Activated T-cell treated with anti-CD3 and anti-CD28 coated beads, Interleukin-2, amount 50 U/mL, for 24 hours (primary cell): Measurements from ENCODE around the gene RHEX.

Experiments used
- DNase-seq: peaks from one replicate; pipeline ENCODE4 v3.0.0-alpha.2; 2020
- H3K27ac Mint-ChIP-seq: 2 replicates; pipeline ENCODE4 v1.8.0; 2020; ENCODE audit warnings: mild to moderate bottlenecking, mixed read lengths
- H3K27me3 Mint-ChIP-seq: 2 replicates; pipeline ENCODE4 v1.8.0; 2020; ENCODE audit warnings: mixed read lengths
- H3K36me3 Mint-ChIP-seq: 2 replicates; pipeline ENCODE4 v1.8.0; 2020; ENCODE audit warnings: low read depth, mixed read lengths
- H3K4me1 Mint-ChIP-seq: 2 replicates; pipeline ENCODE4 v1.8.0; 2020; ENCODE audit warnings: low read depth, mixed read lengths
- H3K4me3 Mint-ChIP-seq: 2 replicates; pipeline ENCODE4 v1.8.0; 2020; ENCODE audit warnings: mild to moderate bottlenecking, moderate library complexity, mixed read lengths
- H3K9me3 Mint-ChIP-seq: 2 replicates; pipeline ENCODE4 v1.8.0; 2020; ENCODE audit warnings: mixed read lengths

Gene RHEX

DNA sequence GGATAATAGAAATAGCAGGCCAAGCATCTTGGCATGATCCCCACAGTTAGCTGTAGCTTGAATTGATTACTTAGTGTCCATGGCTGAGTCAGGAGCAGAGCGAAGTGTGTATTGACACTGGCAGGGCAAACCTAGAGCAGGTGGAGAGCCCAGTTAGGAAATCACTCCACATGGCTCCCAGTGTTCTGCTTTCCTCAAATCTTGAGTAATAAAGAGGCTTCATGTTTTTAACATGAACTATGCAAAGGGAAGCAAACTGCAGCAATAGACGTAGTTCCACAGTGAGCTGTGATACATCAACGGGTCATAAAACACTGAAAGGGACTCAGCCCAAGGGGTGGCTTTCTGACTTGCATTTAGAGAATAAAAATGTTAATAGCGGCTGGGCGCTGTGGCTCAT, 28.9 kb downstream of the RHEX start:
- Mint-ChIP-seq H3K4me1 (peaks cover 16% of the 10 kb centered on the region), H3K4me3 (no peak overlapping the region), H3K27ac (no peak overlapping the region), H3K9me3 (no peaks in the 10 kb centered on the region), H3K27me3 (no peaks in the 10 kb centered on the region), H3K36me3 (no peaks in the 10 kb centered on the region)
- no peak for DNase-seq

DNA sequence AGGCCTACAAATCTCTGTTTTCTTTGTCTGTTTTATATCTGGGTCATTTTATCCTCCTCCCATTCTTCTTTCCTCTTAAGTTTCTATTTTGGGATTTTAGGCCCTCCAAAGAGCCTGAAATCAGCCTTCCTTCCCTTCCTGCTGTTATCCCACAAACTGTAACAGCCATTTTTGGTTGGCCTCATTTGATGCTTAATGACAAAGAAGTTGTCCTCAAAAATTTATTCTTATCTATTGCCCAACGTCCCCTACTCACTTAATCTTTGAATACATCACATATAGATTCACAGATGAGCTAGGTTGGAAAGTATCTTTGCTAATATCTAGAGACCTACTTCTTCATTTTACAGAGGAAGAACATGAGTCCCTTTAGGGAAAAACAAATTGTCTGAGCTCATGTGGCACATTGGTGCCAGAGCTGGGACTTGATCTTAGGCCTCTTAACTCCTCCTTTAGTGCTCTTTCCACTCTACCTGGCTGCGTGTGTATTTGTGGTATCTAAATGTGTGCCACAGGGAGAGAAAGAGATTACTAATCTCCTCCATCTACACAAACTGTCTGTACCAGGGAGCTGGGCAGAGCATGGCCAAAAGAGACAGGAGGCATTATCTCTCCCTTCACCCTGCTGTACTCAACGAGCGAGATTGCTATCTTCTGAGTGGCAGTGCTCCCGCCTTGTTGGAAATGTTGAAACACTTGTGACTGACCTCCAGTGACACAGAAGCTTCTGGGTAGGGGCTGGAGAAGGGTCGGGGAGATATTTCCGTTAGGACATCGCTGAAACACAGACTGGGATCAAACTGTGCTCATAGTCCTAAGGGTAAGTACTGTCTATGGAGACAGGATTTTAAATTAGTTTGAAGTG, 30.1 kb downstream of the RHEX start:
- no peak for DNase-seq
- Mint-ChIP-seq H3K9me3 (no peaks in the 10 kb centered on the region), H3K4me3 (no peak overlapping the region), H3K27ac (no peak overlapping the region), H3K4me1 (peaks cover 16% of the 10 kb centered on the region), H3K36me3 (no peaks in the 10 kb centered on the region), H3K27me3 (no peaks in the 10 kb centered on the region)

DNA sequence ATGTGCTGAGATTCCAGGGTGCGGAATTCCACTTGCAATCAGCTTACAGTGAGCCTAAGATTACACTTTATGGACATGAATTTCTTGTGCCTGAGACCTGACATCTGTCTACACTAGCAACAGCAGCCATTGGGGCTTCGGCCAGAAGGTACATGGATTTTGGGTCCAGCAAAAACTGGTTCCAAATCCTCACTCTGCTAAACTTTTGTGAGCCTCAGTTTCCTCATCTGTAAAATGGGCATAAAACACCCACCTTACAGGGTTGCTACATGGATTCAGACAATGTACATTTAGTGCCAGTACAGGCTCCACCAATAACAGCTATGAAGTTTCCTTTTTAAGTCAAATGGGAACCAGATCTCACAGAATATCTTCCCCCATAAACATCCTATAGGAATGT, 30.8 kb downstream of the RHEX start:
- DNase-seq = no peak
- no peaks in the 10 kb centered on the region for H3K27me3 Mint-ChIP-seq

DNA sequence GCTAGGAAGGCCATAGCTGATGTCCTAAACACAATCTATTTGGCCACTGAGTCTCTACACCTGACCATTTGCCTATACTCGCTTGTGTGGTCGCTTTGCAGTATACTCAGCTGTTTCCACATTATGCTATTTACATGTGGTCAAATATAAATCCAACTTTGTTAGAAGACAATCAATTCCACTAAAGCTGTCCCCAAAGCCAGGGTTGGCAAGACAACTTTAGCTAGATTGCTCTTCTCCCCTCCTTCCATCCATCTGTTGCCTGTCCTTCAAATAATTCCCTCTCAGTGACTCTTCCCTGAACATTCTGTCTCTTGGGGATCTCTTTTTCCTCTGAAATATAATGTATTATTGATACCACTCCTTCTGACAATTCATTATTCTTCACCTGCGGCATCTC, 34.1 kb downstream of the RHEX start:
- no peak overlapping the region for H3K27ac Mint-ChIP-seq
- H3K4me3 Mint-ChIP-seq = no peak overlapping the region
- no peaks in the 10 kb centered on the region for H3K4me1 Mint-ChIP-seq
- H3K9me3 Mint-ChIP-seq = no peaks in the 10 kb centered on the region
- H3K36me3 Mint-ChIP-seq = no peaks in the 10 kb centered on the region
- H3K27me3 Mint-ChIP-seq = no peaks in the 10 kb centered on the region
- no peak for DNase-seq

More for the DNA sequence above, 30.8 kb downstream of the RHEX start:
- no peak overlapping the region for H3K27ac Mint-ChIP-seq
- no peaks in the 10 kb centered on the region for H3K36me3 Mint-ChIP-seq
- no peaks in the 10 kb centered on the region for H3K9me3 Mint-ChIP-seq
- H3K4me1 Mint-ChIP-seq = peaks cover 16% of the 10 kb centered on the region
- H3K4me3 Mint-ChIP-seq = no peak overlapping the region

DNA sequence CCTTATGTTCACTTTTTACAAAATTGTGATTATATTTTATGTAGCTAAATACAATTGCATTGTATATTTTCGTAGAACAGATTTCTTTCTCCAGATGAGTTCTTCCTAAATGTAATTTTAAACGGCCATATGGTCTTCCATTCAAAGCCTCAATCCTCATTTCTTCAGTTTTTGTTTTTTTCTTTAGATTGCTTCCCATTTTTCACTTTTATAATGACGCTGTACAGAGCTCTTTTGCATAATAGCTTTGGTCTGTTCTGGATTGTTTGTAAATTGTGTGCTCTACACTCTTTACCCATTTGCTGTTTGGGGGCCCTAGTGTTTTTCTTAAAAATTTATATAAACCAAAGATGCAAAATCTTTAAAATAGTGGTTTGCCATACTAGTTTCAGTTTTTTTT, 36.4 kb downstream of the RHEX start:
- peaks cover under 1% of the 10 kb centered on the region for H3K27me3 Mint-ChIP-seq

DNA sequence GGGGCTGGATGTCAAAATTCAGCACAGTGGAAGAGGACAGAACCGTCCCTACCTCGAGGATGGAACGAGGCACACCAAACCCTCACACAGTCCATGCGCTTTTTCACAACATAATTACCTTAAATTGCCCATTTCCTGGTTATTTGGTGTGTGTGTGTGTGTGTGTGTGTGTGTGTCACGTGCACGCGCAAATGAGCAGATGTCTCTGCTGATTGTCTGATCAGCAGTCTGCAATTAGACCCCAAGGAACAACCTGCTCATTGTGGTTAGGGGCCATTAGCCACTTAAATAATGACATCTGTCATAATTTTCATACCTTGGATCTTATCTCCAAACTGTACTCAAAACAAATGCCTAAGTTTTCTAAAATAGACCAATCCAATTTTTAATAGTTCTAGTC, 41.1 kb downstream of the RHEX start:
- no peaks in the 10 kb centered on the region for H3K9me3 Mint-ChIP-seq
- no peak overlapping the region for H3K4me3 Mint-ChIP-seq
- H3K4me1 Mint-ChIP-seq = no peaks in the 10 kb centered on the region
- peaks cover 11% of the 10 kb centered on the region for H3K27me3 Mint-ChIP-seq
- no peak overlapping the region for H3K27ac Mint-ChIP-seq
- no peaks in the 10 kb centered on the region for H3K36me3 Mint-ChIP-seq
- DNase-seq = no peak

More for the DNA sequence above, 36.4 kb downstream of the RHEX start:
- DNase-seq = no peak
- Mint-ChIP-seq H3K4me3 (no peak overlapping the region), H3K27ac (no peak overlapping the region), H3K4me1 (no peaks in the 10 kb centered on the region), H3K36me3 (no peaks in the 10 kb centered on the region), H3K9me3 (no peaks in the 10 kb centered on the region)

DNA sequence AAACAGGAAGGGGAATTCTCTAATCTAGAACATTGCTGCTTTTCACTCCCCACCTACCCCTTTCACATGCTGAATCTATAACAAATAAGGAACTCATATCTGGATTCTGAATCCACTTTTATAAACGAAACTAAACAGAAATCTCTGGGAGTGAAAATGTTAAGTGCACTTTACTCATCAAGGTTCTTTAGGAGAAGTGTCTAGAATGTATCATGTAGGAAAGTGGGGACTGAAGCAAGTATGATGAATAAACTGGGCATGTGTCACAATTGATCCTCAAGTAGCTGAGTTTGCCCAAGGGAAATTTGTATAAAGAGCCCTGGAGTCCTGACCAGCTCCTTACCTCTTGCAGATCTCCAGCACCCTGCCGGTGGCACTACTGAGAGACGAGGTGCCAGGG, 44.4 kb downstream of the RHEX start:
- Mint-ChIP-seq H3K27me3 (peaks cover 17% of the 10 kb centered on the region), H3K4me3 (no peak overlapping the region), H3K4me1 (no peaks in the 10 kb centered on the region), H3K27ac (no peak overlapping the region), H3K36me3 (no peaks in the 10 kb centered on the region), H3K9me3 (no peaks in the 10 kb centered on the region)
- DNase-seq = no peak

DNA sequence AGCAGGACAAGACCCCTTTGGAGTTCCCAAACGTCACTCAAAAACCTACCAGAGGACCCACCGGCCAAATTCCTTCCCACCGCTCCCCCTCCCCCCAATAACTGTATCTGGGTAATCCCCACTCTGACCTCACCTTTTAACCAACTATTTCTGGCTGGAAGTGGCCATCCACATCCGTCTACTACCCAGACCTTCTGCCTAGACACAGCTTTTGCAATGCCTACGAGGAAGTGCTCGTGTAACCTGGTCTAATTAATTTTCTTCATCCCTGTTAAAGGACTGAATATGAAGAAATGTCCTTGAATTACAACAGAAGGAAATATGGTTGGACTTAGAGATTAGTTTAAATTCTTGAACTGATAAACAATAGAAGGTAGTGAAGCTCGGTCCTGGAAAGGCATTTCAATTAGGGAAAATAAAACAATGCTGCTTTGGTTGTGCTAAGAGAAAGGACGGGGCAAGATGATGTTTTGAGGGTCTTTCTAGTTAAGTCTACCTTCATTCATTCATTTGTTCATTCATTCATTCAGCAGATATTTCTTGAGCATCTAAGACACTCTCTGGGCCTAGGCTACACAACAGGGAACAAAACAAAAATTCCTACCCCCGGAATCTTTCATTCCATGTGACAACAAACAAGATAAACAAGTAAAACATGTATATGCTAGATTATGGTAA, 45.4 kb downstream of the RHEX start:
- no peaks in the 10 kb centered on the region for H3K4me1 Mint-ChIP-seq
- H3K4me3 Mint-ChIP-seq = no peak overlapping the region
- peaks cover 17% of the 10 kb centered on the region for H3K27me3 Mint-ChIP-seq
- no peaks in the 10 kb centered on the region for H3K36me3 Mint-ChIP-seq
- H3K9me3 Mint-ChIP-seq = no peaks in the 10 kb centered on the region
- no peak for DNase-seq
- H3K27ac Mint-ChIP-seq = no peak overlapping the region

DNA sequence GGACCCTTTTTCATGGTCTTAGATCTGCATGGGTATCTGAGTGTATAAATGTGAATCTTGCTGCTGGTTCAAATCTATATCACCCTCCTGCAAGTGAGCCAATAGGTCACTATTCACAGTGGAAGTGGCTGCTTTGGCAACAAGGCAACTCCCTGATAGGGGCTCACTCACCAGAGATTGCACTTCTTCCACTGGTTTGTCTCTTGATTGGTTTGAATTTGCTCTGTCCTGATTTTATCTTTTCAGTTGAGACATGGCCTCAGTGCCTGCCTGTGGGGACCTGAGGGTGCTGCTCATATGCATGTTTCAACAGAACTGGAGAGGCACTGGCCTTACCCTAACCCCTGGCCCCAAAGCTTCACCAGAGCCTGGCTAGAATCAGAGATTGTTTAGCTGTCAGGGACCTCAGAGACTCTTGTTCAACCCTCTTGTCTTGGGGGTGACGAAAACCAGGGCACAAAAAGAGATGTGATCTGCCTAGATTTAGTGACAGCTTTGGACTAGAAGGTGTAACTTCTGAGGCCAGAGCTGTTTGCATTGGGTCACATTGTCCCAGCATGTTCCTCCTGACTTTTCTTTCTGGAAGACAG, 47.3 kb downstream of the RHEX start:
- no peak overlapping the region for H3K4me3 Mint-ChIP-seq
- no peaks in the 10 kb centered on the region for H3K9me3 Mint-ChIP-seq
- peaks cover 12% of the 10 kb centered on the region for H3K27me3 Mint-ChIP-seq

DNA sequence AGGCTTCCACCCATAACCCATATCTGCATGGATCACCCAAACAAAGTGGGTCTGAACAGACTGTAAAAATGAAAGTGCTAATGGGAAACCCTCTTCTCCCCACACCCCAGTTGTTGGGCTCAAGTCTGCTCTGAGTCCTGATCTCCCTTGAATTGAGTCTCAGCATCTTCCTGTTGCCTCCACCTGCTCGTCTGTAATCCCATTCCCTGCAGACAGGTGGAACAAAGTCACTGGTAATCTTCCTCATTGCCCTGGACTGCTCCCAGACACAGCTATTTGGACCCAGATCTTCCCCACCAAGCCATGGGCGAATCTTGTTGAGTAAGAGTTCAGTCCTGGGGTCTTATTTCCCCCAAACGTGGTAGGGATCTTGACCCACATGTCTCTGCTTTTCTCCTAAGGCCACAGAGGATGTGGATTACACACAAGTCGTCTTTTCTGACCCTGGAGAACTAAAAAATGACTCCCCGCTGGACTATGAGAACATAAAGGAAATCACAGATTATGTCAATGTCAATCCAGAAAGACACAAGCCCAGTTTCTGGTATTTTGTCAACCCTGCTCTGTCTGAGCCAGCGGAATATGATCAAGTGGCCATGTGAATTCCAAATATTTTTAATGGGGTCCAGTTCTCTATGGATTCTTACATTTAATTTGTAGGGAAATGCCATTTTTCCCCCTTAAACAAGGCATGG, 48.5 kb downstream of the RHEX start:
- no peaks in the 10 kb centered on the region for H3K9me3 Mint-ChIP-seq
- no peak overlapping the region for H3K27ac Mint-ChIP-seq
- no peak for DNase-seq
- no peaks in the 10 kb centered on the region for H3K4me1 Mint-ChIP-seq
- H3K36me3 Mint-ChIP-seq = no peaks in the 10 kb centered on the region
- no peak overlapping the region for H3K4me3 Mint-ChIP-seq
- H3K27me3 Mint-ChIP-seq = peaks cover 12% of the 10 kb centered on the region

More for the DNA sequence above, 47.3 kb downstream of the RHEX start:
- Mint-ChIP-seq H3K36me3 (no peaks in the 10 kb centered on the region), H3K27ac (no peak overlapping the region), H3K4me1 (no peaks in the 10 kb centered on the region)
- no peak for DNase-seq

DNA sequence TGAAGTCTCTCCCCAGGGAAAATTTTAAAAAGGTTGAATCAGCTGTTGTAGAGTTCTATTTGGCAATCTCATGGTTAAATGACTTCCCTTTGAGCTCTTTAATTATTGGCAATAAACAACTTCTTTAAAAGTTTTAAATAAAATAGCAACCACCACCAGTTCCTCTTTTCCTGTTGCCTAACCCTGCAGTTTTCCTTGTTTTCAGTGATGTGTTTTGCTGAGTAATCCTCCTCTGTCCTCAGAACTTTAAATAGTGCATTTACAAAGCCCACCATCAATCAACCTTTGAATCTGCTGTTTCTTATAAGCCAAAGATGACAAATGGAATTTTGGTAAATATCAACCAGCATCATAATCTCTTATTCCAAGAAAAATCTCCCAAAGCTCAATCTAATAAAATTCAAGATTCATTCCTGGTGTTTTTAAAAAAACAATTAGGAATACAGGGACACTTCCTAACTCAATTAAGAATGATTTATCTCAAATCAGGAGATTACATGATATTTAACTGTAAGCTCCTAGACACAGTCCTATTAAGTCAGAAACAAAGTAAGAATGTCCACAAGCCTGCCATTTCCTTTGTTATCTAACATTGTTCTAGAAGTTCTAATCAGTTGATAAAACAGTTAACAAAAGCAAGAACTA, 49.4 kb downstream of the RHEX start:
- Mint-ChIP-seq H3K27ac (no peak overlapping the region), H3K9me3 (no peaks in the 10 kb centered on the region), H3K27me3 (peaks cover 7% of the 10 kb centered on the region), H3K4me3 (no peak overlapping the region), H3K36me3 (no peaks in the 10 kb centered on the region), H3K4me1 (no peaks in the 10 kb centered on the region)
- no peak for DNase-seq

DNA sequence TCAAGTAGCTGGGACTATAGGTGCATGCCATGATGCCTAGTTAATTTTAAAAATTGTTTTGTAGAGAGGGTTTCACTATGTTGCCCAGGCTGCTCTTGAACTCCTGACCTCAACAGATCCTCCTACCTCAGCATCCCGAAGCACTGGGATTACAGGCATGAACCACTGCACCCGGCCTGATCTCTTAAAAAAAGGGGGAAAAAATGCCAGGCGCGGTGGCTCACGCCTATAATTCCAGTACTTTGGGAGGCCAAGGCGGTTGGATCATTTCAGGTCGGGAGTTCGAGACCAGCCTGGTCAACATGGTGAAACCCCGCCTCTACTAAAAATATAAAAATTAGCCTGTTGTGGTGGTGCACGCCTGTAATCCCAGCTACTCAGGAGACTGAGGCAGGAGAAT, 51.0 kb downstream of the RHEX start:
- Mint-ChIP-seq H3K27me3 (peaks cover 6% of the 10 kb centered on the region), H3K9me3 (no peaks in the 10 kb centered on the region), H3K27ac (no peak overlapping the region), H3K4me3 (no peak overlapping the region), H3K4me1 (no peaks in the 10 kb centered on the region), H3K36me3 (no peaks in the 10 kb centered on the region)
- no peak for DNase-seq

DNA sequence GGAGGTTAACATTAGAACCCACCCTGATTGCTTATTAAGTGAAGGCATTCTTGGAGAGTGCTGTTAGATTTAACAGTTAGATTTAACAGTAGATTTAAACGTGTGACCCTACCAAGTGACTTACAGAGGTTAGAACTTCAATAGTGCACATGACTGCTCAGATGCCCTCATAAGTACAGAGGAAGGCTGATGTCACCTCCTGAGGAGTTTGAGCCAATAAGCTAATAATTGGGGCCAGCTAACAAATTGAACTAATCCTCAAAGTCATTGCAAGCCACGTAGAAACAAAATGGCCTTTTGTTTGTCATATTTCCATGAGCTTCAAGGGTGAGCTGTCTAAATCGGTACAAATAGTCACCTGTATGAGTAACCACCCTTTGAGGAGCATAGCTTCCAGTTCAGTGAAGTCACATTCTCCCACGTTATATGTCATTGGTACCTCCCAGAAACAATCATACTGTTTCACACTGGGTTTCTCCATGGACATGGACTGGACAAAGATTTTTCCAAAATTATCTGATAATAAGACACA, 52.6 kb downstream of the RHEX start:
- DNase-seq = no peak
- Mint-ChIP-seq H3K36me3 (no peaks in the 10 kb centered on the region), H3K27ac (no peak overlapping the region), H3K9me3 (no peaks in the 10 kb centered on the region), H3K4me1 (no peaks in the 10 kb centered on the region), H3K27me3 (peaks cover 4% of the 10 kb centered on the region), H3K4me3 (no peak overlapping the region)
